Keratinocyte (primary cell): ENCODE data around the gene KNOP1. TPM values are rescaled to one million over a fixed set of nuclear protein-coding genes. Genes with fewer than 3 reads are reported as not detected.

ENCODE experiments used
- DNase-seq: peaks from one replicate; pipeline ENCODE4 v3.0.0-alpha.2; 2011; ENCODE audit warnings: low read depth, missing footprints, low spot score
- FAIRE-seq: peaks from 2 replicates; lab custom pipeline; 2011; peaks lifted over from hg19 to GRCh38; lab: Jason Lieb, UNC
- H2AFZ ChIP-seq: 2 replicates; pipeline ENCODE4 v1.6.0; 2012; ENCODE audit warnings: low read length, control low read depth, inconsistent platforms; ENCODE audit not compliant: control insufficient read depth
- H3K27ac ChIP-seq: 2 replicates; pipeline ENCODE4 v1.5.1; 2011; ENCODE audit warnings: low read length; ENCODE audit not compliant: control insufficient read depth, insufficient read depth
- H3K27me3 ChIP-seq: 3 replicates; pipeline ENCODE4 v1.6.0; 2011; ENCODE audit warnings: low read length; ENCODE audit not compliant: control insufficient read depth, insufficient read depth; ENCODE audit errors: extremely low read depth
- H3K36me3 ChIP-seq, 2 experiments: 2 replicates in 1 of 2; 3 replicates in 1 of 2; pipeline ENCODE4 v1.5.1; 2011; ENCODE audit warnings: low read length in 2 of 2, mild to moderate bottlenecking in 1 of 2; ENCODE audit not compliant: control insufficient read depth in 2 of 2, insufficient read depth in 2 of 2; ENCODE audit errors: extremely low read depth in 1 of 2
- H3K4me1 ChIP-seq: 3 replicates; pipeline ENCODE4 v1.5.1; 2011; ENCODE audit warnings: low read length; ENCODE audit not compliant: control insufficient read depth, insufficient read depth; ENCODE audit errors: extremely low read depth
- H3K4me2 ChIP-seq: 3 replicates; pipeline ENCODE4 v1.6.0; 2011; ENCODE audit warnings: low read depth, low read length; ENCODE audit not compliant: control insufficient read depth, insufficient read depth; ENCODE audit errors: extremely low read depth
- H3K4me3 ChIP-seq, 3 experiments: fragments of 200-600 bp in 1 of 3; sonication (generic) in 1 of 3; 2 replicates in 2 of 3; 3 replicates in 1 of 3; pipeline ENCODE4 v1.5.1; 2011 to 2016; ENCODE audit warnings: low read length in 3 of 3, mild to moderate bottlenecking in 3 of 3, control low read depth in 2 of 3, inconsistent platforms in 1 of 3, low read depth in 1 of 3, mixed read lengths in 1 of 3, mixed run types in 1 of 3, moderate library complexity in 1 of 3; ENCODE audit not compliant: control insufficient read depth in 2 of 3, insufficient read depth in 2 of 3; ENCODE audit errors: extremely low read depth in 1 of 3
- H3K79me2 ChIP-seq: 2 replicates; pipeline ENCODE4 v1.6.0; 2012; ENCODE audit warnings: low read length; ENCODE audit not compliant: control insufficient read depth, insufficient read depth
- H3K9ac ChIP-seq: 3 replicates; pipeline ENCODE4 v1.6.0; 2011; ENCODE audit warnings: low read length; ENCODE audit not compliant: control insufficient read depth, insufficient read depth; ENCODE audit errors: extremely low read depth
- H3K9me1 ChIP-seq: 3 replicates; pipeline ENCODE4 v1.6.0; 2011; ENCODE audit warnings: low read length; ENCODE audit not compliant: control insufficient read depth, insufficient read depth; ENCODE audit errors: extremely low read depth
- H3K9me3 ChIP-seq: 2 replicates; pipeline ENCODE4 v1.5.1; 2012; ENCODE audit warnings: low read depth, low read length; ENCODE audit not compliant: control insufficient read depth
- H4K20me1 ChIP-seq: 3 replicates; pipeline ENCODE4 v1.6.0; 2011; ENCODE audit warnings: low read length; ENCODE audit not compliant: control insufficient read depth, insufficient read depth; ENCODE audit errors: extremely low read depth
- EZH2 ChIP-seq: IDR thresholded peaks from one replicate; pipeline ENCODE4 v1.6.1; 2012; ENCODE audit warnings: inconsistent platforms, mild to moderate bottlenecking, low read length, moderate library complexity
- dilution Hi-C: fragments of 300-500 bp; cut with MboI; formaldehyde crosslinking; loops from one replicate; pipeline ENCODE4 v1.7.0; 2020; ENCODE audit warnings: low sequenced_read_pairs; ENCODE audit not compliant: extremely low pct_ligation_motif_present
- polyA plus RNA-seq, 5 experiments: library from polyadenylated mRNA; depleted of rRNA in 3 of 5; stranded (reverse) in 3 of 5; stranded (forward) in 1 of 5; unstranded in 1 of 5; fragments of >200 nt; gene quantifications; 1 replicate in 1 of 5; 2 replicates in 3 of 5; 3 replicates in 1 of 5; pipeline versions ENCODE4 v1.2.1 to v1.2.3, GENCODE V29; 2011 to 2012; ENCODE audit warnings: missing spikeins in 2 of 5, low read depth in 1 of 5, low replicate concordance in 1 of 5
- TF ChIP-seq, protein P1 (sequence below), 3 experiments: IDR thresholded peaks in 1 of 3; conservative IDR thresholded peaks in 1 of 3; optimal IDR thresholded peaks in 1 of 3; 2 replicates in 2 of 3; 3 replicates in 1 of 3; pipeline versions ENCODE3 to v1.5.1; 2011; ENCODE audit warnings: low read length in 3 of 3, mild to moderate bottlenecking in 3 of 3, moderate library complexity in 2 of 3, control low read depth in 1 of 3, inconsistent platforms in 1 of 3; ENCODE audit not compliant: insufficient read depth in 2 of 3; ENCODE audit errors: extremely low read depth in 1 of 3

Gene KNOP1
- polyA plus RNA-seq, 1 donor (not counting 4 experiments of a cell fraction or from before 2014, with no cell fraction given) = 19.8 TPM

DNA sequence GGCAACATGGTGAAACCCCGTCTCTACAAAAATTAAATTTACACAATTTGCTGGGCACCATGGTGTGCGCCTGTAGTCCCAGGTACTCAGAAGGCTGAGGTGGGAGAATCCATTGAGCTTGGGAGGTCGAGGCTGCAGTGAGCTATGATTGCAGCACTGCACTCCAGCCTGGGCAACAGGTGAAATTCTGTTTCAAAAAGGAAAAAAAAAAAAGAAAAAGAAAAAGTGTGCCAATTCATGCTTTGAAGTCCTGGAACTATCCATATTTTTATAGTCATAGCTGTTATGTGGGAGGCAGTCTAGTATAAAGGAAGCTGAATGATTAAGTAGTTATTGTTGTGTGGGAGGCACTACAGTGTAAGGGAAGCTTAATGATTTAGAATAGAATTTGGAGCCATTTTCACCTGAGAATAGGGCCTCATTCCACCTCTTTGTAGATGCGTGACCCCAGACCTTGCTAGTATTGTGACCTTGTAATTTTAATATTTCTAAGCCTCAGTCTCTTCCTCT, 31.6 kb upstream of the KNOP1 start:
- H3K4me1 ChIP-seq = no peaks in the 10 kb centered on the region
- no peak overlapping the region for H3K4me3 ChIP-seq
- no peaks in the 10 kb centered on the region for H3K9me1 ChIP-seq
- TF ChIP-seq, protein P1, sequence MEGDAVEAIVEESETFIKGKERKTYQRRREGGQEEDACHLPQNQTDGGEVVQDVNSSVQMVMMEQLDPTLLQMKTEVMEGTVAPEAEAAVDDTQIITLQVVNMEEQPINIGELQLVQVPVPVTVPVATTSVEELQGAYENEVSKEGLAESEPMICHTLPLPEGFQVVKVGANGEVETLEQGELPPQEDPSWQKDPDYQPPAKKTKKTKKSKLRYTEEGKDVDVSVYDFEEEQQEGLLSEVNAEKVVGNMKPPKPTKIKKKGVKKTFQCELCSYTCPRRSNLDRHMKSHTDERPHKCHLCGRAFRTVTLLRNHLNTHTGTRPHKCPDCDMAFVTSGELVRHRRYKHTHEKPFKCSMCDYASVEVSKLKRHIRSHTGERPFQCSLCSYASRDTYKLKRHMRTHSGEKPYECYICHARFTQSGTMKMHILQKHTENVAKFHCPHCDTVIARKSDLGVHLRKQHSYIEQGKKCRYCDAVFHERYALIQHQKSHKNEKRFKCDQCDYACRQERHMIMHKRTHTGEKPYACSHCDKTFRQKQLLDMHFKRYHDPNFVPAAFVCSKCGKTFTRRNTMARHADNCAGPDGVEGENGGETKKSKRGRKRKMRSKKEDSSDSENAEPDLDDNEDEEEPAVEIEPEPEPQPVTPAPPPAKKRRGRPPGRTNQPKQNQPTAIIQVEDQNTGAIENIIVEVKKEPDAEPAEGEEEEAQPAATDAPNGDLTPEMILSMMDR (optimal IDR thresholded peaks at IDR 0.05 in 1 of 3, IDR thresholded peaks at IDR 0.05 in 1 of 3, conservative IDR thresholded peaks at IDR 0.05 in 1 of 3; ENCODE audit: extremely low read depth in 1 of 3, insufficient read depth in 2 of 3, low read length in 3 of 3) = no peak
- TF ChIP-seq EZH2 = no peak
- no peak overlapping the region for H2AFZ ChIP-seq
- H3K27ac ChIP-seq = no peak overlapping the region
- H3K79me2 ChIP-seq = no peaks in the 10 kb centered on the region
- no peak for FAIRE-seq
- no peak overlapping the region for H3K4me2 ChIP-seq
- no peaks in the 10 kb centered on the region for H4K20me1 ChIP-seq
- no peaks in the 10 kb centered on the region for H3K9me3 ChIP-seq
- dilution Hi-C loops = no loop called here
- no peaks in the 10 kb centered on the region for H3K36me3 ChIP-seq
- no peaks in the 10 kb centered on the region for H3K27me3 ChIP-seq
- no peak for DNase-seq
- H3K9ac ChIP-seq = no peak overlapping the region

DNA sequence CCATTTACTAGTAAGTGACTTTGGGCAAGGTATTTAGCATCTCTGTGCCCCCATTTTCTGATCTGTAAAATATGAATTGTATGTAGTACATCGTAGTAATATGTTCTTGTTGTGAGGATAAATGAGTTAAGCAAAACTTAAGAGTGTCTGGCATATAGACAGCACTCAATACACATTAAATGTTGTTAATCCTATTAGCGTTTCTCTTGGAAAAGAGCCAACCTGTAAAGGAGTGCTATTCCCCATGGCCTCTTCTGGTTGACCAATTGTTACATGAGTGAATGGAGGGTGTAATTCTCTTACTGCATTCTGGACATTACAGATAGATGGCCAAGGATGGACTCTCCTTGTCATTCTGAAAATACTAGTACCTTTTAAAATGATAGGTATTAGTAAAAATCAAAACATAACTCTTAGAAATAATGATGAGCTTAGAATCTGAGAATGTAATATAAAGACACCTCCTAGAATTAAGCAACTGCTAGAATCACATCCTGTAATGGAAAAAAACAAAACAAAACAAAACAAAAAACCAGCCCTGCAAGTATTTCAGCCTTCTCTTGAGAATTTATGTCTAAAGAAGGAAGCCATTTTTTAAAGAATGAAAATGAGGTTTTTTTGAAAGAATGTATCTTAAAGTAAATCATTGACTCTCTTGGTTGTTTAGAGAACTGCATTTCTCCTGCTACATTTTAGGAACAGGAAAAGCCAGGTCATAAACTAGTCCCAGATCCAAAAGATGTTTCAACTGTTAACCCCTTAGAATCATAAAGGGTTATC, 30.6 kb upstream of the KNOP1 start:
- H3K9me1 ChIP-seq = no peaks in the 10 kb centered on the region
- no peak for DNase-seq
- no peaks in the 10 kb centered on the region for H3K36me3 ChIP-seq
- no peaks in the 10 kb centered on the region for H4K20me1 ChIP-seq
- no peaks in the 10 kb centered on the region for H3K4me1 ChIP-seq
- no peak overlapping the region for H3K4me3 ChIP-seq
- H3K9me3 ChIP-seq = no peaks in the 10 kb centered on the region
- no peaks in the 10 kb centered on the region for H3K79me2 ChIP-seq
- no peak overlapping the region for H2AFZ ChIP-seq
- no peak for FAIRE-seq
- no peak overlapping the region for H3K4me2 ChIP-seq
- dilution Hi-C loops = no loop called here
- no peak overlapping the region for H3K27ac ChIP-seq
- no peaks in the 10 kb centered on the region for H3K27me3 ChIP-seq
- TF ChIP-seq, protein P1 (optimal IDR thresholded peaks at IDR 0.05 in 1 of 3, IDR thresholded peaks at IDR 0.05 in 1 of 3, conservative IDR thresholded peaks at IDR 0.05 in 1 of 3; ENCODE audit: extremely low read depth in 1 of 3, insufficient read depth in 2 of 3, low read length in 3 of 3) = no peak
- TF ChIP-seq EZH2 = no peak
- no peak overlapping the region for H3K9ac ChIP-seq
